Globus pallidus (tissue), 1 donor: ENCODE measurements around the gene PPL.
"Not testable (repeated sequence)": the region's sequence is repeated elsewhere in the genome, so short reads cannot be mapped to it uniquely, and the experiment has no call there.

Experiments
- DNase-seq: peaks from one replicate; pipeline ENCODE4 v3.0.0-alpha.2; 2015; ENCODE audit warnings: low spot score

Gene PPL

DNA sequence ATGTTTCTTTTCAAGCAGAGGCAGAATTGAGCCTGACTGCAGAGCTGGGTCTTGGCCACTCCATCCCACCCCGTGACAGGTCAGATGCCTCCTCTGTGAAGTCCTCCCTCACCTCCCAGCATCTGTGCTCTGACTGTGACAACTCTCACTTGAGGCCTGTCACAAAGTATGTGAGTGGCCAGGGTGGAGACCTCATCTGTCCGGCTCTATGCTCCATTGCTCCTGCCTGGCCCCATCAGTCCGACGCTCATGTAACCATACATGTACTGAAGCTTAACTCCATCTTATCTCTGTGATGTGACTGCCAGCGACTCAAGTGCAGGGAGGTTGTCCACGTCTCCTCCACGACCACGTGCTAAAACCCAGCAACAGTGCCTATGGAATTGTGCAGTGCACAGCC lies 3.5 kb downstream of the PPL start:
- no peak for DNase-seq

DNA sequence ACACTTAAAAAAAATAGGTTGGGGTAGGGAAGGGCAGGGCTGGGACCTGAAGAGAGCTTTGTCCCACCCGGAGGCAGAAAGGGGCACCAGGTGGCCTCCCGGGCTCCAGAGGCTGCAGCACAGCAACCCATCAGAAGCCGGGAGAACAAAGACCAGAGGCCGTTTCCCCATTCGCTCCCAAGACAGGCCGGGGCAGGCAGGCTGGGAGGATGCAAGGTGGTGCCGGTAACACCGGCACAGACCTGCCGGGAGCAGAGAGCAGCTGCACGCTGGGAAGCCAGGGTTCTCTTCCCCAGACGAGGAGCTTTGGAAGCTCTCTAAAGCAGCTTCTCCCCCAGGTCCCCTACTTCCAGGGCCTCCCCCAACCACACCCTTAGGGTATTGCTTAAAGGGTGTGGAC lies 5.6 kb downstream of the PPL start:
- DNase-seq = no peak

DNA sequence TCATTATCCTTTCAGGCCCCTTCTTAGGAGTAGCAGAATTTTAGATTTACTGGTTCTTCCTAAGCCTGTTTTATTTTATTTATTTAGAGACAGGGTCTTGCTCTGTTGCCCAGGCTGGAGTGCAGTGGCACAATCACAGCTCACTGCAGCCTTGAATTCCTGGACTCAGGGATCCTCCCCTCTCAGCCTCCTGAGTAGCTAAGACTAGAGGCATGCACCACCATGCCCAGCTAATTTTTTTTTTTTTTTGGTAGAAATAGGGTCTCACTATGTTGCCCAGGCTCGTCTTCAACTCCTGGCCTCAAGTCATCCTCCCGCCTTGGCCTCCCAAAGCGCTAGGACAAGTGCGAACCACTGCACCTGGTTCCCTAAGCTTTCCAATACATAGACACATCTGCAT lies 7.3 kb downstream of the PPL start:
- not testable (repeated sequence) for DNase-seq

DNA sequence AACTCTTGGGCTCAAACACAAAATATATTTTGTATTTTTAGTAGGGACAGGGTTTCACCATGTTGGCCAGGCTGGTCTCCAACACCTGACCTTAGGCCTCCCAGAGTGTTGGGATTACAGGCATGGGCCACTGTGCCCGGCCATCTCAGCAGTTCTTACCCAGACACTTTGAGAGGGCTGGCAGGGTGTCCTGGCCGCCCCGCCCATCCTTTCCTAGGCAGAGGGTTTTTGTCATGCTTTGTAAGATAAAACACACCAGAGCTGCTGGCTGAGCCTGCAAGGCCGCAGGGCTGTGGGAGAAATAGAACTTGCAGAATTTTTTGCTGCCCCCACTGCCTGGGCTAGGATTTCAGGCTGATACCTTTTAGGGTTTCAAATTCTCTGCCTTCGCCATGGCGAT lies 8.7 kb downstream of the PPL start:
- DNase-seq = no peak

DNA sequence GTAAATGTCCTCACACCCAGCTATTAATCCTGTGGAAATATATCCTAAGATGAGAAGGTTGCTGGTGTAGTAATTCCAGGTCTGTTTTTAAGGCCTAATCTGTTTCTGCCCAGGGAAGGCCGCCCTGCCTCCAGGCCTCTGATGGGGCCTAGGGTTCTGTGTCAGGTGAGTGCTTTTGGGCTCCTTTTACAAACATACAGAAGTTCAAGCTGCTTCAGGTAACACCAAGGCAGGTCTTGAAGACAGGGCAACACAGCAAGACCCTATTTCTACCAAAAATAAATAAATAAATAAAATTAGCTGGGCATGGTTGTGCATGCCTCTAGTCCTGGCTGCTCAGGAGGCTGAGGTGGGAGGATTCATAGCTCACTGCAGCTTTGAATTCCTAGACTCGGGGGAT lies 9.3 kb downstream of the PPL start:
- DNase-seq = no peak

DNA sequence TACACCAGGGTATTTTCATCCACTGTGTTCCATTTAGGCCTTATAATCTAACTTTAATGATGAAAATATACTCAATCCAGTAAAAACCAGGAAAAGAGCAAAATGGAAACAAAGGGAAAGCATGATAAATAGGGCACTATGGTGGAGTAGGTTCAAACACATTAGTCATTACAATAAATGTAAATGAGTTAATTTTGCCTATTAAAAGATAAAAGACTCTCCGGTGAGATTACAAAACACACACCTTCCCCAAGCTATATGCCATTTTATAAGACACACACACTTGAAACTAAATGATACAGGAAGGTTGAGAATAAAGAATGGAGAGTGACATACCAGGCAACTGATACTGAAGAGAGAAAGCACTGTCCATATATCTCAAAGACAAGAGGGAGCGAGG lies 10.0 kb downstream of the PPL start:
- DNase-seq = no peak

DNA sequence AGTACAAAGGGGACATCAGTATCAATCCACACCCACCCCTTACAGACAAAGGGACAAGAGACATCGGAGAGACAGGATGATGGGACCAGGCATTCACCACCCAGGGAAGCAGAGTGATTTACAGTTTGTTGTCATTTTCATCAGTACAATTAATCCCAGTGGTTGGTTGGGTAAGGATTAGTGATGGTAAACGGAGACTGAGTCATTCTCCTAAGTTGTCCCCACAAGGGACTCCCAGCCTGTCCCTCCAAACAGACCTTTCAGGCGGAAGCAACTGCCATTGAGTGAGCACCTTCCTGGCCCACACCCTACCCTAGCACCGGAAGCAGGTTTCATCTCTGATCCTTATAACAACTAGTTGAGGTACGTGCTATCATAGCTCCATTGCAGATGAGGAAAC lies 11.2 kb downstream of the PPL start:
- no peak for DNase-seq

DNA sequence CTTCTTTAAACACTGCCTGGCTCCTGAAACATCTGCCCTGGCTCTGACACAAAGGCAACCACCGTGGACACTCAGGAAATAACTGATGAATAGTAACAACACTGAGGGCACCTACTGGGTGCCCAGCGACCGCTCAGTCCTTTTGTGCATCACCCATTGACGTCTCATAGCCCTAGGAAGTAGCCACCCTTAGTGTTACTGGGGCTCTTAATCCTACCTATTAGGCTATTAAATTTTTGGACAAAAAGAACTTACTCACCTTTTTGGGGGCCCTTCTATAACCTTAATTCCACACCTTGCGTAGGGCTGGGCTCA lies 11.7 kb downstream of the PPL start:
- no peak for DNase-seq

DNA sequence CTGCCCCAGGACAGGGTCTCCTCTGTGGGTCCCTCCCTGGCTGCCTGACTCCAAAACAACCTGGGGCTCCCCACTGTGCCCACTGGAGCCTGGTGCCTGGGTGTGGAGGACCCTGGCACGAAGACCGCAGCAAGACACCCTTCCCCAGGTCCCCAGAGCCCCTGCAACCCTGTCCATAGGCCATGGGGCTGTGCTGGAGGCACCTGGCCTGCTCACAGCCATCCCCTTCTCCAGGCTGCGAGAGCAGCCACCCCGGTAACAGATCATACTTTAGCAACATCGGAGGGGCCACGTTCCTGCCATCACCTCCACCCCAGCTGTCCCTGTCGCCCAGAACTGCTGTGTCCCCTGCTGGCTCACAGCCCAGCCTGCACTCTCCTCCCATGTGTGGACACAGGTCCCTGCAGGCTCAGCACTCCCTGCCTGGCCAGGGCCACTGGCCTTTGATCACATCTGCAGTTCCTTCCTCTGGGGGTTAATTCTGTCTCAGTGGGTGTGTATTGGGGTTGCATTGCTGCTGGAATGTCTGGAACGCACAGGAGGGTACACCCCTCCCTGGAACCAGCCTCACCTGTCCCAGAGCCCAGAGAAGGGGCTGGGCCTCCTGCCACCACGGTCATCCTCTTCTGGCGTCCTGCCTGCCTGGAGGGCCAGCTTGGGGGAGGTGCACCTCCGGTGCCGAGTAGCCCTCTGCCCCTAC lies 12.2 kb downstream of the PPL start:
- no peak for DNase-seq

DNA sequence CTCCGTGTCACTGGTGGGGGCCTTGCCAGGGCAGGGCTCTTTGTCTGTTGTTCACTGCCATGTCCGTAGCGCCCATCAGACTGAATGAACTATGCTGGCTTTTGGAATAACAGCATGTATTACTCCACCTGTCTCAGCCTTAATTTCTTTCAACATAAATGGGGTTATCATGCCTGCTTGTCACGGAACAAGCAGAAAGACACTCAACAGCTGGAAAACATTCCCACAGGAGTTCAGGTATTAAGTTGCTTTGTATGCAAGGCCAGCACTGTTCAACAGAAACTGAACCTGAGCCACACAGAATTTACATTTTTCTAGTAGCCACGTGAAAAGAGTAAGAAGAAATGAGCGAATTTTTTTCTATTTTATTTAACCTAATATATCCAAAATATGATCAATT lies 13.1 kb downstream of the PPL start:
- DNase-seq = no peak

DNA sequence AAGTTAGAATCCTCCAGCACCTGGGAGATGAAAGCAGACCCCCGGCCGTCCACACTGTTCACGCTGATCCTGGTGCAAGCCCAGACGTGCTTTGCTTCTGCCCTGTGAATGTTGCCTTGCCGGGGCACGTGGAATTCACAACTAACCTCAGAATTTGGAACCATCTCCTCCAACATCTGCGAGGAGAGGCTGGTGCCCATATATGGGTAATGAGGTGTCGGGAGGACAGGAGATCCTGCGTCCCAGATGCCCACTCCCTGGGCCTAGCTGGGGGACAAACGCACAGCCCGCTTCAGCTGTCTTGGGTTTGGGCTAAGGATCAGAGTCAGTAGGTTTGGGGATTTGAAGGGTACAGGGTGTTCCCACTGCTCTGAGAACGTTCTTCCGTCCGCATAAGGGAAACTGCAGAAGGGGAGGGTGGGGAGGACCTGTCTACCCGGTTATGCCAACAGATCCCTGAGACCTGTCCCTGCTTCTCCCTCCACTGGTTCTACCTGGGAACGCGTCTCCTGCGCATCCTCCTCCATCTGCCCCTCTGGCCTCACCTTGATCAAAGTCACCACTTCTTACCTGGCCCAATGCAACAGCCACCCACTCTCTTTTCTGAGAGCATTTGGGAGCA lies 14.1 kb downstream of the PPL start:
- DNase-seq = no peak

DNA sequence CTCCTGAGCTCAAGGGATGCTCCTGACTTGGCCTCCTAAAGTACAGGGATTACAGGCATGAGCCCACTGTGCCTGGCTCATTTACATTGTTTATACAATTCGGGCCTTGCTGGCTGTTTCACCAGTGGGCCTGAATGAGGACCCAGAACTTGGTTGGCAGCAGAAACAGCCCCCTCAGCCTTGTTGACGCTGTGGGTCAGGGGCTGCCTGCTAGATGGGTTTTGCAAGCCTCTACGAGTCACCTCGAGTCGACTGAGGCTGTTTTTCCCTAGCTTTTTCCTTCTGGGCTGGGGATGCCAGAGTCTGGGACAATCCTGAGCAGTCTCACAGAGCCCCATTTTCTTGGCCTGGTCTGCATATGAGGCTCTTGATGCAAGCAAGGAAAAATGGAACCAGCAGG lies 16.1 kb downstream of the PPL start:
- no peak for DNase-seq

DNA sequence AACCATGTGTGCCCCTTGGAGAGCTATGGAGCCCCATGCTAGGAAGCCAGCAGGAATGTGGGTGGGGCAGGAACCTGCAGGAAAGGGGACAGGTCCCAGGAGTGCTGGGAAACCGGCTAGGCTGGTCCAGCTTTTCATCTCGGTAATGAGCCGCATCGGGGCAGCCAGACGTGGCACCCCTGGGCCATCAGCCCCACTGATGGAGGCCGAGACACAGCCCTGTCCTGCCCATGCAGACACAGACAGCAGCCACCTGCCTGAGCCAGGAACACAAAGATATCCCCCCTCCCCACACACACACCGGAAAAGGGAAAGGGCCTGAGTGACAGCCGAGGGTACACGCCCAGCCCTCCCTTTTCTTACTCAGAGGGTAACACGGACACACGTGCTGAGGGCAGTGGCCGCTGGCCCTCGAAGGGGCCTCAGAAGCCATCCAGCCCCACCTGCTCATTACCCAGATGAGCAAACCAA lies 18.1 kb downstream of the PPL start:
- DNase-seq = no peak

DNA sequence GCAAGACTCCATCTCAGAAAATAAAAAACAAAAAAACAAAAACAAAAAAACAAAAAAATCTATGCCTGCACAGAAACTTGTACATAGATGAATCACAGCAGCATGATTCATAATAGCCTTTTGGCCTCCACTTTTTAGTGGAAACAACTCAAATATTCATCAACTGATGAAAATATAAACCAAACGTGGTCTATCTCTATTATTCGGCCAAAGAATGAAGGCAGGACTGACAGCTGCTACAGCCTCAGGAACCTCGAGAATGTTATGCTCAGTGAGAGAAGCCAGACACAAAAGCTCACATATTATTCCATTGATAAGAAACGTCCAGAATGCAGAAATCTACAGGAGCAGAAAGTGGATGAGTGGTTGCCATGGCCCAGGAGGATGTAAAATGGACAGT lies 19.8 kb downstream of the PPL start:
- no peak for DNase-seq

DNA sequence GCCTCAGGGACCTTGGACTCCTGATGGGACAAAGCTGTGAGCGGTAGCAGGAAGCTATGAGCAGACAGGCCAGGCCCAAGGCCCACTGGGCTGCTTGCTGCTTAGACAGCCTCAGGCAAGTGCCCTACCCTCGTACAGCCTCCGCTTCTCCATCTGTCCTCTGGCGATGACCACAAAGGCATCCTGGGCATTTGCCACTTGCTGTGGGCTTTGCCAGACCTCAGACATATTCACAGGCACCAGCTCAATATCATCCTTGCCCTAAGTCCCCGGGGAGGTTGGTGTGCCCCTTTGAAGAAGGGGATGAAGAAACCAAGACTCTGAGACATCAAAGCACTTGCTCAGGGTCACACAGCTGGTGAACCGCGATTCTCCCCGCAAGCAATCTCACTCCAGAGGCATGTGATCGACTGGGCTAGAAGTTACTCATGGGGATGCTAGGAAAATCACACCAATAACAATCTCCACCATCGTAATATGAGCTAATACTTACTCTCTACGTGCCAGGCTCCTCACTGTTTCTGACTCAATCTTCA lies 21.7 kb downstream of the PPL start:
- no peak for DNase-seq

DNA sequence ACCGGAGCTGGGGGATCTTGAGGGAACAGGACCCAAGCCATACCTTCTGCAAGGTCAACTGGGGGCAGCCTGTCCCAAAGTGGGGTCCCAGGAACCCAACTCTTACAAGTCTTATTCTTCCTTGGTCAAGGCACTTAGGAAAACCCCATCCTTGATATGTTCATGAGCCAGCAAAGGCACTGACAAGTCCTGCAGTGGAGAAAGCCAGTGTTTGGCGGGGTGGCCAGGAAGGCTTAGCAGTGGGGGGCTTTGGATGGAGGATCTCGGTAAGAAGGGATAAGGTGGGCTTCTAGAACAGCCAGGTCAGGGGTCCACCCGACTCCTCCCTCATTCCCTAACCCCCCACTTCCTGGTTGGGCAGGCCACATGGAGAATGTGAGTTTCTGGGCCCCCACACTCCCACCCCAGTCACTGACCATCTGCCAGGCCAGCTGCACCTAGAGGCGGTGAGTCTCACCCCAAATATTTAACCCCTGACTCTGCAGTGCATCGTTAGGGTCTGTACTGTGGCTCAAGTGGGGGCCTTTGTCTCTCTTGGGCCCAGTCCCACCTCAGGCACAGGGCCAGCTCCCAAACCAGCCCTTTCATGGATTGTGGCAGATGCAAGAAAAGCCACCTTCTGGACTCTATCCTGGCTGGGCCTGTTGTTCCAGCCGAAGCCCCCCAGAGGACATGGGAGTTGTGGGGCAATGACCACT lies 22.3 kb downstream of the PPL start:
- DNase-seq = no peak

DNA sequence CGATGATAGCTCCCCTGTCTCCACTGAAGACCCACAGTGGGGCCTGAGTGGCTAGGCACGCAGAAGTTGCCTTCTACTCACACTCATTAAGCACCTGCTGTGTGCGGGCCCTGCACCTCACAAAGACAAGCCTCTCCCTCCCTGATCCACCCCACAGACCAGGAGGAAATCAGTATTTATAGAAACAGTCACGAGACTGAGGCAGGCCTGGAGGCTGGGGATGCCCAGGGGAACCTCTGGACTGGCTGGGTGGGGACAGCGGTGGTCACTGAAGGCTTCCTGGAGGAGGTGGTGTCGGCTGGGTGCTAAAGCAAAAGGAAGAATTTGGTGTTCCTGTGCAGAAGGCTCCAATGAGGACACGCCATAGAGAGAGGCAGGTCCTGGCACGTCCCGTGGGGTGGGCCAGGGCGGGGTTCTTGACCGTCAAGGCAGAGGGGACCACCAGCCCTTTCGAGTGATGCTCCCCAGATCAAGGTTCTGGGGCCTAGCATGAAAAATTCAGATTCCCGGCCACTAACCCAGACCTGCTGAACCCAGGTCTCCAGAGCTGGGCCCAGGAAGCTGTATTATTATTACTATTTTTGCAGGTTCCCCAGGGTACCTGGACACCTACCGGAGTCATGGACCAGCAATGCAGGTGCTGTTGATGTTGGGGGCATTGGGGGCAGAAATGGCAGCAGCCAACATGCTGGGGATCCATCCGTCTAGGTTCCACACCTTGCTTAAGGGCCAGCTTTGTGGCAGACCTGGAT lies 23.0 kb downstream of the PPL start:
- DNase-seq = no peak

DNA sequence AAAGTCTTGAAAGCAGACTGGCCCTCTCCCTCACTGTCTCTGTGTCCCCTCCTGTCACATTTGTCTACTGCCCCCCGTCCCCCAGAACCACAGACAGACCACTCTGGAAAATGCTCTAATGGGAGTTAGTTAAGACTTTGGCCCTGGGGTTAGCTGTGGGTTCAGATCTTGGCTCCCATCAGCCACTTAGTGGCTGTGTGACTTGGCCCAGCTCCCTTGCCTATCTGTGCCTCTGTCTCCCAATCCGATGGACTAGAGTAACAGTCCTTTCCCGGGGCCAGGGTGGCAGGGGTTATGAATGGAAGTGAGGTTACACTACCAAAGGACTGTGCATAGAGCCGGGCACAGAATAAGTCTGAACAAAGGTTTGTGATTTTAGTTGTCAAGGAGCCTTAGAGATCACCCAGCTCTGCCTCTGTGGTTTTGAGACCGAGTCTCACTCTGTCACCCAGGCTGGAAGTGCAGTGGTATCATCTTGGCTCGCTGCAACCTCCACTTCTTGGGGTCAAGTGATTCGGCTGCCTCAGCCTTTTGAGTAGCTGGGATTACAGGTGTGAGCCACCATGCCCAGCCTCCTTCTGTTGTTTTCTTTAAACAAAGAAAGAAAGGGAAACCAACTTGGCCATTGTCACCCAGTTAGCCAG lies 23.7 kb downstream of the PPL start:
- DNase-seq = no peak

DNA sequence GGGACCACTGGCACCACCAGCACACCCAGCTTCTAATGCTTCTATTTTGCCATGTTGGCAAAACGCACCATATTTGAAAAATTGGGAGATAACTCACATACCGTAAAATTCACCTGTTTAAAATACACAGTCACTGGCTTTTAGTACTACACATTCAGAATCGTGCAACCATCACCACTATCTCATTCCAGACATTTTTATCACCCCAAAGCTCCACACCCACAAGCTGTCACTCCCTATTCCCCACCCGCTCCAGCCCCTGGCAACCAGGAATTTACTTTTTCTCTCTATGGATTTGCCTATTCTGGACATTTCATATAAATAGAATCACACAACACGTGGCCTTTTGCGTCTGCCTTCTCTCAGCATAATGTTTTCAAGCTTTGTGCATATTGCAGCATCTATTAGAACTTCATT lies 25.0 kb downstream of the PPL start:
- DNase-seq = no peak

DNA sequence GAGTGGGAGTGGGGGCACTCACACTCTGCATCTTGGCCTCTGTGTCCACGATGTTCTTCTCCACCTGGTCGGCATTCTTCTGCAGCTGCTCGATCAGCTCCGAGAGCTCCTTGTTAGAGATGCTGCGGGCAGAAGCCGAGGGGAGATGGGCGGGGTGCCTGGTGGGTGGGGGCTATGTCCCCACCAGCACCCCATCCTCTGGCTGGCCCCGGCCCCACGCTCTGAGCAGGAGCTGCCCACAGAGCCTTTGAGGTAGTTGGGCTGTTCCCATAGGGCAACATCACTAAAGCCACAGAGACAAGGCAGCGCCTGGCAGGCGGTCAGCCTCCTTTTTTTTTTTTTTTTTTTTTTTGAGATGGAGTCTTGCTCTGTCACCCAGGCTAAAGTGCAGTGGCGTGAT lies 26.1 kb downstream of the PPL start:
- DNase-seq = no peak

DNA sequence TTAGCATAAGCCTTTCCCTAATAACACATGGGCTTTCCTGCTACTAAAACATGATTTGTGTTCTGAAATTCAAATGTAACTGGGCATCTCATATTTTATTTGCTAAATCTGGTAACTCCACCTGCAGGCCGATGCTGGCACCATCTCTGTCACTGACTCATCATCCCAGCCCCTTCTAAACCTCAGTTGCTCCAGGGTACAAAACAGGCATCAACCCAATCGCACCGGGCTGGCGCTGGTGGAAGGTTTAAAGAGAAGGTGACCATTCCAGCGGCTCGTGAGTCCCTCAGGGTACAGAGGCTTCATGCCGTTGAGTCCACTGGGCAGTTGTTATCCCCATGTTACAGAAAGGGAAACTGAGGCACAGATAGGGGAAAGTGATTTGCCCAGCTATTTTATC lies 27.1 kb downstream of the PPL start:
- no peak for DNase-seq

DNA sequence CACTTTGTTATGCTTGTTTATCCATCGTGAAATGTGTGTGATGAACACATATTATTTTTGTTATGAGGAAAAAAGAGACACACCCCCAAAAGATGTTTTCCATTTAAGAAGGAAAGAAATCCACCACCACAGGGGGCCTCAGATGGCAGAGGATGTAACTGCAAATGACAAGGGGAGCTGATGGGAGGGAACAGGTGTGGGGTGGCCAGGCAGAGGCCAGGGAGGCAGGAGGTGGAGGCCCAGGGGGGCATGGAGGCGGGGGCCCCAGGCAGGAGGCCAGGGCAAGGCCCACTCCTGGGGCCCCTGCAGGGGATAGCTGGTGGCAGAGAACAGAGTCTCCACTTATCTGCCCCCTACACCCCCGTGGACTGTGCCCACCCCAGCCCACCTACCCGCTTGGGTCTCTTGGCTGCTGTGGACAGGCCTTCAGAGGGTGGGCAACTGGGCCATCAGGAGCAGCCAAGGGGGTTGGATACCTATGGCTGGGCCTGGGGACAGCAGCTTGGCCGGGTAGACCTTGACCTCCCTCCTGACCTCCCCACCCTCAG lies 28.0 kb downstream of the PPL start:
- DNase-seq = no peak
